HUDEP-2 (cell line): ENCODE measurements around the gene IFITM1.
A peak's percentile ranks its signal among the peaks of the same experiment; 100 is the strongest.
"Not testable (repeated sequence)": the region's sequence is repeated elsewhere in the genome, so short reads cannot be mapped to it uniquely, and the experiment has no call there.

Source experiments
- DNase-seq, 76 experiments: peaks; one replicate each; lab custom pipeline; 2025; ENCODE audit not compliant: unreplicated experiment in 76 of 76; lab: John Stamatoyannopoulos, UW

IFITM1 gene

DNA sequence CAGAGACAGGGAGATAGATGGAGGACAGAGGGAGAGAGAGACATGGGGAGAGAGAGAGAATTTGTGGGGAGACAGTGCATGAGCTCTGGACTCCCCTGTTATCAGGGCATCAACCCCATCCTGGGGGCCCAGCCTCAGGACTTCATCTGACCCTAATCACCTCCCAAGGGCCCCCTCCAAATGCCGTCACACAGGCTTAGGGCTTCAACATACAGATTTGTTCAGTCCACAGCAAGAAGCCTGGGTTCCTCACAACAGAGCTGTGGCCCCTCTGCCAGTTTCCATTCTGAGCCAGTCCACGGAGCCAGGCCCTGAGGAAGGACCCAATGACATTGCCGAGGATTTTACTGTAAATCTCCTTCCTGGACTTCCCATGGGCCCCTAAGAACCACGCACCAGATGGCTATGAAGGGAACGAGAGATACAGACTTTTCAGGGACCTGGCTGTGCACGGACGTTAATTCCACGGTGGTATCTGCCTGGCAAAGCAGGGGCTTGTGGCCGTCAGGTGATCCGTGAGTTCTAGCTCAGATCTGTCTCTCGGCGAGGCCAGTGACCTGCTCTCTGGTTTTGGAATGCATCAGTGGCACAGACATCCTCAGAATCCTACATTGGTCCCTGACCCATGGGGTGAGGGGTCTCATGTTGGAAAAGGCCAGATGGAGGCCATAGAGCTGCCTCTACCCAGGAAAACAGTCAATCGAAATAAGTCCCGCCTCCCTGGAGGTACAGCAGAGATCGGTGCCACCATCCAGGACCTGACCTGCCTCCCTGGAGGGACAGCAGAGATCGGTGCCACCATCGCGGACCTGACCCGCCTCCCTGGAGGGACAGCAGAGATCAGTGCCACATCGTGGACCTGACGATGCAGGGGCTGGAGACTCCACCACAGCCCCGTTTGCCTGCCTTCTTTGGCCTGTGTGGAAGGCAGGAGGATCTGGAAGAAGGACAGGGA is 46.8 kb downstream of the IFITM1 start:
- DNase-seq, result no peak

DNA sequence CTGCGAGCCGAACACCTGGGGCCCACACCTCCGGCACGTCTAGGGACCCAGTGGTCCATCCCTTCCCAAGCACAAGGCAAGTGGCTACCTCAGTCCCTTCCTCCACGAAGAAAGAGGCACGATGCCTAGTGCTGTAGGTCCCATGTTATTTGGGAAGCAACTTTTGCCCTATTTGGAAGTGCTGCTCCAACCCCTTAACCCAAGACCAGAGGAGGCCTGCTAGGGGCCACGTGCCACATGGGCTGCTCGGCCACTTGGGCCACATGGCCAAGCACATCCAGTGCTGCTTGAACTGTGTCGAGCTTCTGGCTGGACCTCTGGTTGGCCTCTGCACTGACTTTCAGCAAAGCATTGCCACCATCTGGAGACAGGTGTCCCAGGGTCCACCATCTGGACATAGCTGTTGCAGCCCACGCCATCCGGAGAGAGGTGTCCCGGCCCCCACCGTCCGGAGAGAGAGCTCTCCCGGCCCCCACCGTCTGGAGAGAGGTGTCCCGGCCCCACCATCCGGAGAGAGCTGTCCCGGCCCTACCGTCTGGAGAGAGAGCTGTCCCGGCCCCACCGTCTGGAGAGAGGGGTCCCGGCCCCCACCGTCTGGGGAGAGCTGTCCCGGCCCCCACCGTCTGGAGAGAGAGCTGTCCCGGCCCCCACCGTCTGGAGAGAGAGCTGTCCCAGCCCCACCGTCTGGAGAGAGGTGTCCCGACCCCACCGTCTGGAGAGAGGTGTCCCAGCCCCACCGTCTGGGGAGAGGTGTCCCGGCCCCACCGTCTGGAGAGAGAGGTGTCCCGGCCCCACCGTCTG is 49.0 kb downstream of the IFITM1 start:
- DNase-seq, result no peak

- DNase-seq, result not testable (repeated sequence)
Measured at GRCh38 chr11:363443-363805, 49.6 kb downstream of the IFITM1 start.

DNA sequence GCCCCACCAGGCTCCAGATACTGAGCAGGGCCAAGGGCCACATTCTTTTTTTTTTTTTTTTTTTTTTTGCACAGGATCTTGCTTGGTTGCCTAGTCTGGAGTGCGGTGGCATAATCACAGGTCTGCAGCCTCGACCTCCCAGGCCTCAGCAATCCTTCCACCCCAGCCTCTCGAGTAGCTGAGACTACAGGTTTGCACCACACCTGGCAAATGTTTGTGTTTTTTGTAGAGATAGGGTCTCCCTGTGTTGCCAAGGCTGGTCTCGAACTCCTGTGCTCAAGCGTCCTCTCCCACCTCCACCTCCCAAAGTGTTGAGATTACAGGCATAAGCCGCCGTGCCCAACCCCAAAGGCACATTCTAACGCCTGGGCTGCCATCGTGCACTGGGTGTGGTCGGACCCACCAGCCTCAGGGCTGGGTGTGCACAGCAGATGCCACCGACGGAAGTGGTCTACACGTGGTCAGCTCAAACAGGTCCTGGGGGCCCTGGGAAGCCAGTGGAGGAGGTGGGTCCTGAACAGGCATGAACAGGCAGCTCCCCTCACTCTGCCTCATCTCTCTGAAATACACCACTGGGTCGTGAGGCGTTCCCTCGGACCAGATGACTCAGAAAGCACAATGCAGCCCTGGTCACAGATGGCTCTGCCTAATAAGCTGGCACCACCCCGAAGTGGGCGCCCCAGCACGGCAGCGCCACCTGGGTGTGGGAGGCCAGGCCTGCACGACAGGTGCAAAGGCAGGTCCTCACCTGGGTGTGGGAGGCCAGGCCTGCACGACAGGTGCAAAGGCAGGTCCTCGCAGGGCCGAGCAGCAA is 50.3 kb downstream of the IFITM1 start:
- DNase-seq, result peak in 57 of 76 experiments; percentile 10 to 82 (median 44)
